Tibial artery (tissue), 4 donors: ENCODE data around the gene GOSR2.

Experiments
- DNase-seq, 2 donors: peaks; one replicate each; pipeline ENCODE4 v3.0.0-alpha.2; 2019
- H3K27ac ChIP-seq, 2 donors: fragments of 200-600 bp; sonication (generic) in 1 of 2; 1 replicate in 1 of 2; 2 replicates in 1 of 2; pipeline ENCODE4 v1.5.1; 2018 to 2019; ENCODE audit warnings: mild to moderate bottlenecking in 1 of 2
- H3K27me3 ChIP-seq, 2 donors: fragments of 200-600 bp; sonication (generic) in 1 of 2; one replicate each; pipeline versions ENCODE4 v1.5.1 to v1.6.0; 2016 to 2019
- H3K36me3 ChIP-seq, 3 donors: fragments of 200-600 bp; sonication (generic) in 2 of 3; one replicate each; pipeline ENCODE4 v1.5.1; 2016 to 2019; ENCODE audit warnings: mild to moderate bottlenecking in 2 of 3
- H3K4me1 ChIP-seq, 4 donors: fragments of 200-600 bp; sonication (generic) in 2 of 4; 1 replicate in 3 of 4; 2 replicates in 1 of 4; pipeline ENCODE4 v1.5.1; 2016 to 2019
- H3K4me3 ChIP-seq, 2 donors: fragments of 200-600 bp; sonication (generic) in 1 of 2; 1 replicate in 1 of 2; 2 replicates in 1 of 2; pipeline ENCODE4 v1.5.1; 2018 to 2019; ENCODE audit warnings: mild to moderate bottlenecking in 2 of 2
- H3K9me3 ChIP-seq, 3 donors: fragments of 200-600 bp; sonication (generic) in 1 of 3; one replicate each; pipeline ENCODE4 v1.5.1; 2016 to 2019
- intact Hi-C: fragments of 100-400 bp; cut with DNase I; formaldehyde crosslinking; loops from one replicate; pipeline ENCODE4 v1.15.0; 2023; ENCODE audit warnings: low total_unique reads
- TF ChIP-seq, protein P1 (sequence below), 2 experiments: fragments of 200-600 bp in 1 of 2; fragments of 450-650 bp in 1 of 2; IDR thresholded peaks; one replicate each; pipeline ENCODE4 v1.5.1; 2017 to 2019; ENCODE audit warnings: antibody characterized with exemption in 2 of 2, mild to moderate bottlenecking in 1 of 2, moderate library complexity in 1 of 2

The GOSR2 gene

GRCh38 chr17:46894024-46894423 lies 28.9 kb upstream of the GOSR2 start:
- TF ChIP-seq, protein P1, sequence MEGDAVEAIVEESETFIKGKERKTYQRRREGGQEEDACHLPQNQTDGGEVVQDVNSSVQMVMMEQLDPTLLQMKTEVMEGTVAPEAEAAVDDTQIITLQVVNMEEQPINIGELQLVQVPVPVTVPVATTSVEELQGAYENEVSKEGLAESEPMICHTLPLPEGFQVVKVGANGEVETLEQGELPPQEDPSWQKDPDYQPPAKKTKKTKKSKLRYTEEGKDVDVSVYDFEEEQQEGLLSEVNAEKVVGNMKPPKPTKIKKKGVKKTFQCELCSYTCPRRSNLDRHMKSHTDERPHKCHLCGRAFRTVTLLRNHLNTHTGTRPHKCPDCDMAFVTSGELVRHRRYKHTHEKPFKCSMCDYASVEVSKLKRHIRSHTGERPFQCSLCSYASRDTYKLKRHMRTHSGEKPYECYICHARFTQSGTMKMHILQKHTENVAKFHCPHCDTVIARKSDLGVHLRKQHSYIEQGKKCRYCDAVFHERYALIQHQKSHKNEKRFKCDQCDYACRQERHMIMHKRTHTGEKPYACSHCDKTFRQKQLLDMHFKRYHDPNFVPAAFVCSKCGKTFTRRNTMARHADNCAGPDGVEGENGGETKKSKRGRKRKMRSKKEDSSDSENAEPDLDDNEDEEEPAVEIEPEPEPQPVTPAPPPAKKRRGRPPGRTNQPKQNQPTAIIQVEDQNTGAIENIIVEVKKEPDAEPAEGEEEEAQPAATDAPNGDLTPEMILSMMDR (IDR thresholded peaks at IDR 0.05): no peak
- no peak overlapping the region for H3K4me3 ChIP-seq
- intact Hi-C loops: no loop called here
- peaks cover 0 to 45% of the 10 kb centered on the region in 2 donors for H3K27me3 ChIP-seq
- DNase-seq: no peak
- peaks cover 0 to 7% (median 0%) of the 10 kb centered on the region in 3 donors for H3K9me3 ChIP-seq
- no peaks in the 10 kb centered on the region for H3K36me3 ChIP-seq
- no peaks in the 10 kb centered on the region for H3K4me1 ChIP-seq
- H3K27ac ChIP-seq: no peak overlapping the region

GRCh38 chr17:46894476-46895151 lies 28.3 kb upstream of the GOSR2 start:
- H3K27ac ChIP-seq: no peak overlapping the region
- H3K4me3 ChIP-seq: no peak overlapping the region
- DNase-seq: no peak
- H3K9me3 ChIP-seq: peaks cover 0 to 8% (median 0%) of the 10 kb centered on the region in 3 donors
- H3K4me1 ChIP-seq: no peaks in the 10 kb centered on the region
- TF ChIP-seq, protein P1 (IDR thresholded peaks at IDR 0.05): no peak
- peaks cover 0 to 41% of the 10 kb centered on the region in 2 donors for H3K27me3 ChIP-seq
- intact Hi-C loops: no loop called here
- no peaks in the 10 kb centered on the region for H3K36me3 ChIP-seq

DNA sequence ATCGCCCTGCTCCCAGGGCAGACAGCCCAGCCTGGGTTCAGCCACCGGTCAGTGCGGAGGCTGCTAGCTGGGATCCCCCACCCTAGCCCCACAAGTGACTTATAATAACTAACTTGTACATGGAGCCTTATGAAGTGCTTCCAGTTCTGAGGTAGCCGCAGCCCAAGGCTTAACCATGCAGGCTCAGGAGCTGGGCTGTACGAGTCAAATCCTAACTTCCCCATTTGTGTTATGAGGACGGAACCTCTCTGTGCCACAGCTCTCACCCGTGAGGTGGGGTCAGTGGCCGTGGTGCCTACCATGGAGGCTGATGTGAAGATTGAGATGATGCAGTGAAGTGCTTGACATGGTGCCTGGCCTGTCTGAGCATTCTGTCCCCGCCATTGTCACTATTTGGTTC lies 27.8 kb upstream of the GOSR2 start:
- no peaks in the 10 kb centered on the region for H3K4me1 ChIP-seq
- peaks cover 0 to 41% of the 10 kb centered on the region in 2 donors for H3K27me3 ChIP-seq
- intact Hi-C loops: no loop called here
- no peak overlapping the region for H3K27ac ChIP-seq
- no peak overlapping the region for H3K4me3 ChIP-seq
- TF ChIP-seq, protein P1 (IDR thresholded peaks at IDR 0.05): no peak
- peaks cover 0 to 8% (median 0%) of the 10 kb centered on the region in 3 donors for H3K9me3 ChIP-seq
- no peak for DNase-seq
- H3K36me3 ChIP-seq: no peaks in the 10 kb centered on the region

DNA sequence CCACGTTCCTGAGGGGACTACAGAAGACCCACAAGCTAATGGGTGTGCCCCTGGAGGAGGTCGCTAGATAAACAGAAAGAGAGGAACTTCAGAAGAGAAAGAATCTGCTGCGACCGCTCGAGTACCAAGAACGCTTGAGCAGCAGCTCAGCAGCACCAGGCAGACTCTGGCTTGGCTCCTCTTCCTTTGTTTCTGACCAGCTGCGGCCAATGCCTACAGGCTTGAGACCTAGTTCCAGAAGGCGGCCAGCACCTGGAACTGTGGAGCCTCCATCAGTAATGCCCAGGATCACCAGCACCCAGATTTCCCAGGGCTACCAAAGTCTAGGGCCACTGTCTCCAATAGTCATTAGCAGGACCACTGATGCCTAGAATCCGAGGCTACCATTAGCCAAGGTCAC lies 26.0 kb upstream of the GOSR2 start:
- intact Hi-C loops: no loop called here
- Histone ChIP-seq H3K4me3 (no peak overlapping the region), H3K4me1 (no peaks in the 10 kb centered on the region), H3K36me3 (no peaks in the 10 kb centered on the region), H3K27ac (no peak overlapping the region), H3K9me3 (peaks cover 0 to 8% (median 0%) of the 10 kb centered on the region in 3 donors), H3K27me3 (peaks cover 0 to 27% of the 10 kb centered on the region in 2 donors)
- DNase-seq: no peak
- TF ChIP-seq, protein P1 (IDR thresholded peaks at IDR 0.05): no peak

- intact Hi-C loops: no loop called here
- H3K36me3 ChIP-seq: no peaks in the 10 kb centered on the region
- H3K27ac ChIP-seq: no peak overlapping the region
- no peak for DNase-seq
- TF ChIP-seq, protein P1 (IDR thresholded peaks at IDR 0.05): no peak
- H3K4me1 ChIP-seq: no peaks in the 10 kb centered on the region
- H3K4me3 ChIP-seq: no peak overlapping the region
- H3K27me3 ChIP-seq: peaks cover 0 to 24% of the 10 kb centered on the region in 2 donors
- H3K9me3 ChIP-seq: peaks cover 0 to 8% (median 0%) of the 10 kb centered on the region in 3 donors
These were observed 24.6 kb upstream of the GOSR2 start for GRCh38 chr17:46898364-46898763.
